ENCODE data around the gene LSM8. TPM values are rescaled to one million over a fixed set of nuclear protein-coding genes. Genes with fewer than 3 reads are reported as not detected.

The LSM8 gene
- total and polyA plus RNA-seq, 4 donors = 22.9 to 70.8 (median 32.7) TPM

DNA sequence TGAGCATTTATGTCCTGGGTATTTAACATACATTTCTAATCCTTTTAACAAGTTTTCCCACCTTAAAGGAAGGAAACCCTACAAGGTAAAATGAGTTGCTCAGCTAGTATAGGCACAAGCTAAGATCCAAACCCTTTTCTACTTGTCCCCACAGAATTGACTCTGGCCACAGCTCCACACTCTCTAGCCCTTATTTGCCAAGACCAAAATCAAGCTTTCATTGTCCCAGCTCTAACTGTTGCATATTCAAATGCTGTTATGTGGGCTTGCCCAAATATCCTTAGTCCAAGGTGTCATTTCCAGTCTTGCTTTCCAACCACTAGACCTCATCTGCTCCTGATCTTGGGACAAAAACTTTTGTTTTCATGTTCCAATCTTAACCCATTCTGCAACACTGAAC lies 31.3 kb upstream of the LSM8 start:
- H3K36me3 ChIP-seq (ENCODE audit: control insufficient read depth in 4 of 4, insufficient read depth in 4 of 4, low read length in 4 of 4) = no peaks in the 10 kb centered on the region
- H3K27me3 ChIP-seq (ENCODE audit: control insufficient read depth in 3 of 3, insufficient read depth in 3 of 3, low read length in 2 of 3) = no peaks in the 10 kb centered on the region
- no peak overlapping the region for H3K9ac ChIP-seq (ENCODE audit: insufficient read depth in 1 of 2, low read length in 2 of 2)
- H3K9me3 ChIP-seq (ENCODE audit: control insufficient read depth in 4 of 4, insufficient read depth in 3 of 4, low read length in 3 of 4) = no peaks in the 10 kb centered on the region
- DNase-seq (no peak), ATAC-seq (ENCODE audit: insufficient read depth, low FRiP score) (no peak)
- H3K4me1 ChIP-seq (ENCODE audit: control insufficient read depth in 5 of 5, insufficient read depth in 5 of 5, low read length in 5 of 5) = peaks cover 0 to 8% (median 0%) of the 10 kb centered on the region in 5 donors
- H3K27ac ChIP-seq (ENCODE audit: low read depth in 1 of 2, low read length in 1 of 2) = no peak overlapping the region
- no peak for TF ChIP-seq CTCF (IDR thresholded peaks at IDR 0.05; ENCODE audit: control extremely low read depth, extremely low read depth)
- no peak overlapping the region for H3K4me3 ChIP-seq

GRCh38 chr7:118153551-118154177 lies 30.3 kb upstream of the LSM8 start:
- H3K9ac ChIP-seq (ENCODE audit: insufficient read depth in 1 of 2, low read length in 2 of 2) = no peak overlapping the region
- H3K27ac ChIP-seq (ENCODE audit: low read depth in 1 of 2, low read length in 1 of 2) = no peak overlapping the region
- H3K27me3 ChIP-seq (ENCODE audit: control insufficient read depth in 3 of 3, insufficient read depth in 3 of 3, low read length in 2 of 3) = no peaks in the 10 kb centered on the region
- H3K4me3 ChIP-seq = no peak overlapping the region
- peak in 2 of 3 donors; percentile 24 to 26 for DNase-seq
- H3K36me3 ChIP-seq (ENCODE audit: control insufficient read depth in 4 of 4, insufficient read depth in 4 of 4, low read length in 4 of 4) = no peaks in the 10 kb centered on the region
- peak; percentile 22 for TF ChIP-seq CTCF (IDR thresholded peaks at IDR 0.05; ENCODE audit: control extremely low read depth, extremely low read depth)
- H3K9me3 ChIP-seq (ENCODE audit: control insufficient read depth in 4 of 4, insufficient read depth in 3 of 4, low read length in 3 of 4) = peaks cover 0 to 3% (median 1%) of the 10 kb centered on the region in 4 donors
- WGBS, 2 donors = 28% methylated on average over 4 of the region's 4 CpGs
- H3K4me1 ChIP-seq (ENCODE audit: control insufficient read depth in 5 of 5, insufficient read depth in 5 of 5, low read length in 5 of 5) = peaks cover 0 to 3% (median 0%) of the 10 kb centered on the region in 5 donors
- ATAC-seq (ENCODE audit: insufficient read depth, low FRiP score) = no peak

DNA sequence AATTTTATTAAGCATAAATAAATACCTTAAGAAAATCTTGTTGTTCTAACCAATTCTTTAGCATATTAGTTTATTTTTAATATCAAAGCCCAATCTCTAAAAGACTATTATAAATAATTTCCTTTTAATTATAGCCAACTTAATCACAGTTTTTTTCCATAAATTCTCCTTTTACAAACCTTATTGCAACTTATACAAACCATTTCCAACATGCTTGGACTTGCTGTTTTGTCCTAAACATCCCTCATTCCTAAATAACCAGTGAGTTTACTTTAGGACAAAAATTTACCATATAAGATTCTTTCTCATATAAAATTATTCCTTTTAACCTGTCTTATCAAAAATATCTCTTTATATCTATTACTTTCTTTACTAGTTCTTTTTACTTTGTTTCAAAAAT lies 25.2 kb upstream of the LSM8 start:
- TF ChIP-seq CTCF (IDR thresholded peaks at IDR 0.05; ENCODE audit: control extremely low read depth, extremely low read depth) = no peak
- DNase-seq (no peak), ATAC-seq (ENCODE audit: insufficient read depth, low FRiP score) (no peak)
- Histone ChIP-seq H3K27me3 (ENCODE audit: control insufficient read depth in 3 of 3, insufficient read depth in 3 of 3, low read length in 2 of 3) (no peaks in the 10 kb centered on the region), H3K9ac (ENCODE audit: insufficient read depth in 1 of 2, low read length in 2 of 2) (no peak overlapping the region), H3K4me3 (no peak overlapping the region), H3K27ac (ENCODE audit: low read depth in 1 of 2, low read length in 1 of 2) (no peak overlapping the region), H3K4me1 (ENCODE audit: control insufficient read depth in 5 of 5, insufficient read depth in 5 of 5, low read length in 5 of 5) (no peaks in the 10 kb centered on the region), H3K36me3 (ENCODE audit: control insufficient read depth in 4 of 4, insufficient read depth in 4 of 4, low read length in 4 of 4) (no peaks in the 10 kb centered on the region), H3K9me3 (ENCODE audit: control insufficient read depth in 4 of 4, insufficient read depth in 3 of 4, low read length in 3 of 4) (peaks cover 0 to 4% (median 2%) of the 10 kb centered on the region in 4 donors)

GRCh38 chr7:118169146-118169545 lies 14.8 kb upstream of the LSM8 start:
- Histone ChIP-seq H3K4me3 (no peak overlapping the region), H3K36me3 (ENCODE audit: control insufficient read depth in 4 of 4, insufficient read depth in 4 of 4, low read length in 4 of 4) (no peaks in the 10 kb centered on the region), H3K4me1 (ENCODE audit: control insufficient read depth in 5 of 5, insufficient read depth in 5 of 5, low read length in 5 of 5) (no peaks in the 10 kb centered on the region), H3K9ac (ENCODE audit: insufficient read depth in 1 of 2, low read length in 2 of 2) (no peak overlapping the region), H3K9me3 (ENCODE audit: control insufficient read depth in 4 of 4, insufficient read depth in 3 of 4, low read length in 3 of 4) (no peaks in the 10 kb centered on the region), H3K27ac (ENCODE audit: low read depth in 1 of 2, low read length in 1 of 2) (no peak overlapping the region), H3K27me3 (ENCODE audit: control insufficient read depth in 3 of 3, insufficient read depth in 3 of 3, low read length in 2 of 3) (no peaks in the 10 kb centered on the region)
- DNase-seq = no peak
- no peak for TF ChIP-seq CTCF (IDR thresholded peaks at IDR 0.05; ENCODE audit: control extremely low read depth, extremely low read depth)
- 73 to 82% methylated on average over 4 of the region's 4 CpGs for WGBS, 2 donors
- ATAC-seq (ENCODE audit: insufficient read depth, low FRiP score) = no peak
